DOHH2 (cell line): ENCODE results near the gene BRSK2.

Source experiments
- H3F3A ChIP-seq: fragments of 200-600 bp; sonication (generic), shearing (Covaris generic); 2 replicates; pipeline ENCODE4 v1.6.0; 2016; ENCODE audit warnings: antibody characterized with exemption, mild to moderate bottlenecking; ENCODE audit not compliant: control insufficient read depth, insufficient read depth
- H3K27ac ChIP-seq: fragments of 200-600 bp; sonication (generic); 2 replicates; pipeline ENCODE4 v1.5.1; 2014; ENCODE audit warnings: low read depth, mild to moderate bottlenecking, low read length, moderate library complexity
- H3K27me3 ChIP-seq: fragments of 200-600 bp; sonication (generic); 2 replicates; pipeline ENCODE4 v1.6.1; 2014; ENCODE audit warnings: mild to moderate bottlenecking, low read length, mixed read lengths; ENCODE audit not compliant: control insufficient read depth
- H3K36me3 ChIP-seq: fragments of 200-600 bp; sonication (generic); 2 replicates; pipeline ENCODE4 v1.6.1; 2014; ENCODE audit warnings: mild to moderate bottlenecking, low read length, moderate library complexity, mixed read lengths; ENCODE audit not compliant: control insufficient read depth
- H3K4me1 ChIP-seq: fragments of 200-600 bp; sonication (generic); 2 replicates; pipeline ENCODE4 v1.6.1; 2014; ENCODE audit warnings: mild to moderate bottlenecking, low read length, mixed read lengths; ENCODE audit not compliant: control insufficient read depth
- H3K4me2 ChIP-seq: fragments of 200-600 bp; sonication (generic); 2 replicates; pipeline ENCODE4 v1.6.0; 2014; ENCODE audit warnings: mild to moderate bottlenecking, low read length, moderate library complexity
- H3K4me3 ChIP-seq: fragments of 200-600 bp; sonication (generic); 2 replicates; pipeline ENCODE4 v1.5.1; 2014; ENCODE audit warnings: mild to moderate bottlenecking, low read length, mixed read lengths
- H3K79me2 ChIP-seq: fragments of 200-600 bp; sonication (generic); 2 replicates; pipeline ENCODE4 v1.6.1; 2014; ENCODE audit warnings: mild to moderate bottlenecking, low read length, mixed read lengths; ENCODE audit not compliant: control insufficient read depth
- H3K9me2 ChIP-seq: fragments of 200-600 bp; sonication (generic); replicated peaks from 2 replicates; pipeline ENCODE4 v1.6.1; 2014; ENCODE audit warnings: mild to moderate bottlenecking, low read length, mixed read lengths; ENCODE audit not compliant: control insufficient read depth
- H3K9me3 ChIP-seq: fragments of 200-600 bp; sonication (generic); 2 replicates; pipeline ENCODE4 v1.6.1; 2014; ENCODE audit warnings: antibody characterized with exemption, low read length, mixed read lengths; ENCODE audit not compliant: control insufficient read depth, insufficient read depth
- H4K20me1 ChIP-seq: fragments of 200-600 bp; sonication (generic); 2 replicates; pipeline ENCODE4 v1.6.0; 2014; ENCODE audit warnings: low read depth, mild to moderate bottlenecking, antibody characterized with exemption, low read length, moderate library complexity; ENCODE audit not compliant: control insufficient read depth, insufficient read depth
- CTCF ChIP-seq: fragments of 200-600 bp; sonication (generic); IDR thresholded peaks from one replicate; pipeline ENCODE4 v1.5.1; 2014; ENCODE audit warnings: antibody characterized with exemption, mild to moderate bottlenecking, low read depth, low read length; ENCODE audit not compliant: poor library complexity, severe bottlenecking
- EZH2phosphoT487 ChIP-seq: fragments of 200-600 bp; sonication (generic); IDR thresholded peaks from 2 replicates; pipeline ENCODE4 v1.6.1; 2017; ENCODE audit warnings: borderline replicate concordance, mild to moderate bottlenecking, antibody characterized with exemption, low read length, moderate library complexity, mixed read lengths

The BRSK2 gene

DNA sequence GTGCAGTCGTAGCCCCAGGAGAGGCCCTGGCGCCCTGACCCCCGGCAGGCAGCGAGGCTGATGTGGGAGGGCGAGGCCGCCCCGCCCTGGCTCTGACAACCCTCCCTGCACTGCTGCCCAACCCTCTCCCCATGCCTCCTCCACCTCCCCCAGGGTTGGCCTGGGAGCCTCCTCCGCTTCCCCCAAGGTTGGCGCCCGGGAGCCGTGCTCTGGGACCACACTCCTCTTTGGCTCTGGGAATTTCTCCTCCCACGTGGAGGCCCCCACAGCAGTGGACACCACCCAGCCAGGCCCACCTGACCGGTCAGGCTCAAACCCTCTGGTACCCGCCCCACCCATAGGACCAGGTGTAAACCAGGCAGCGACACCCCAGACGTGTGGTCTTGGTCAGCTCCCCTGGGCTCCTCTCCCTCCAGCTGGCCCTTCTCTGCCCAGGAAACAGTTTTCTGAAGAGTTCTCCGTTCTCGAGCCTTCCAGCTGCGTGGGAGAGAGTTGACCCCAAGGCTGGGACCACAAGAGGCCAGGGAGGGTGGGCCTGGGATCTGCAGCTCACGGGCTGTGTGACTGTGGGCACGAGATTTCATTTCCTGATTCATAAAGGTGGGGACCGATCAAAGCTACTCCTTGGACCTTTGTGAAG lies 39.5 kb upstream of the BRSK2 start:
- Histone ChIP-seq H3K79me2 (no peaks in the 10 kb centered on the region), H4K20me1 (no peaks in the 10 kb centered on the region), H3K27me3 (no peaks in the 10 kb centered on the region), H3K4me2 (no peak overlapping the region), H3F3A (no peaks in the 10 kb centered on the region), H3K27ac (no peak overlapping the region), H3K4me3 (no peak overlapping the region), H3K9me3 (no peaks in the 10 kb centered on the region), H3K4me1 (no peaks in the 10 kb centered on the region), H3K9me2 (no peaks in the 10 kb centered on the region), H3K36me3 (no peaks in the 10 kb centered on the region)
- no peak for TF ChIP-seq CTCF
- no peak for TF ChIP-seq EZH2phosphoT487

- Histone ChIP-seq H3K27ac (no peak overlapping the region), H3K4me1 (no peaks in the 10 kb centered on the region), H3K9me3 (no peaks in the 10 kb centered on the region), H3K79me2 (no peaks in the 10 kb centered on the region), H3F3A (no peaks in the 10 kb centered on the region), H3K4me2 (no peak overlapping the region), H3K4me3 (no peak overlapping the region), H3K36me3 (no peaks in the 10 kb centered on the region), H3K27me3 (no peaks in the 10 kb centered on the region), H4K20me1 (no peaks in the 10 kb centered on the region), H3K9me2 (no peaks in the 10 kb centered on the region)
- TF ChIP-seq CTCF = no peak
- no peak for TF ChIP-seq EZH2phosphoT487
Measured at GRCh38 chr11:1351278-1351937, 38.3 kb upstream of the BRSK2 start.

- no peaks in the 10 kb centered on the region for H3K79me2 ChIP-seq
- no peak overlapping the region for H3K27ac ChIP-seq
- no peaks in the 10 kb centered on the region for H3K9me2 ChIP-seq
- no peaks in the 10 kb centered on the region for H3K9me3 ChIP-seq
- H3K4me3 ChIP-seq = no peak overlapping the region
- H3K27me3 ChIP-seq = no peaks in the 10 kb centered on the region
- no peaks in the 10 kb centered on the region for H3F3A ChIP-seq
- TF ChIP-seq CTCF = no peak
- no peak for TF ChIP-seq EZH2phosphoT487
- H3K36me3 ChIP-seq = no peaks in the 10 kb centered on the region
- no peaks in the 10 kb centered on the region for H4K20me1 ChIP-seq
- no peaks in the 10 kb centered on the region for H3K4me1 ChIP-seq
- no peak overlapping the region for H3K4me2 ChIP-seq
Measured at GRCh38 chr11:1352696-1353382, 36.9 kb upstream of the BRSK2 start.
